Fibroblast of the aortic adventitia (primary cell): ENCODE data around the gene GRIA3. TPM values are rescaled to one million over a fixed set of nuclear protein-coding genes. Genes with fewer than 3 reads are reported as not detected.

Experiments
- DNase-seq: peaks from one replicate; pipeline ENCODE4 v3.0.0-alpha.2; 2010; ENCODE audit warnings: low read depth
- H3K4me3 ChIP-seq: 2 replicates; pipeline ENCODE4 v1.5.1; 2011; ENCODE audit warnings: low read depth, mild to moderate bottlenecking, control low read depth, low read length, moderate library complexity
- total RNA-seq: library from RNA; depleted of rRNA; stranded (reverse); fragments of >200 nt; gene quantifications from 2 replicates; pipeline ENCODE4 v1.2.3, GENCODE V29; 2012; ENCODE audit warnings: low replicate concordance
- TF ChIP-seq, protein P1 (sequence below): IDR thresholded peaks from 2 replicates; pipeline ENCODE4 v1.5.1; 2011; ENCODE audit warnings: mild to moderate bottlenecking, low read length, control low read depth, inconsistent platforms; ENCODE audit not compliant: insufficient read depth

Gene GRIA3
- total RNA-seq, 1 donor = 9.7 TPM

DNA sequence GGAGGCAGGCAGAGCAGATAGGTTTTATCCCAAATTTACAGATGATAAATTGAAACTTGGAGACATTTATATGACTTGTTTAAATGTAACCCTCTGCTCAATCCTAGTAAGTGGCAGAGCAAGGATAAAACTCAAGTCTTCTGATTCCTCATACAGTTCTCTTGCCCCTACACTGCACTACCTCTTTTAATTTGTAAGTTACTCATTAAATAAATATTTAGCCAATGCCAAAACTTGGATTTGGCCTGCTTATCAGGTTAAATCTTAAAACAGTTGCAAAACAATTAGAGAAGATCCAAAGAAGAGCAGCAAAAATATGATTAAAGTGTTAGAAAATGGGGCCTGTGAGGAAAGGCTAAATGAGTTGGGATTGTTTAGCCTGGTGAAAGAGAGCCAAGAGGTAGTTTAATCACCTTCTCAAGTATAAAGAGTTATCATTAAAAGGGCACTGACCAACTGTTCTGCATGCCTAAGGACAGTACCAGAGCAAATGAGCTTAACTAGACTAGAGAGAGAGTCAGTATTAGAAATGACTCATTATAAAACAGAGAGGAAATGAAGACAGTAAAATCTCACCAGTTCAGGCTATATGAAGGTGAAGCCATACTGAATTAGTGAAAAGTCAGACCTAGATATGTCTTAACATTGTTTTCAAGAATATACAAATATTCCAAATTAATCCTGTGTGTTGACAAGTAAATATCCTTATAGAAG is 146.3 kb downstream of the GRIA3 start:
- no peak overlapping the region for H3K4me3 ChIP-seq
- TF ChIP-seq, protein P1, sequence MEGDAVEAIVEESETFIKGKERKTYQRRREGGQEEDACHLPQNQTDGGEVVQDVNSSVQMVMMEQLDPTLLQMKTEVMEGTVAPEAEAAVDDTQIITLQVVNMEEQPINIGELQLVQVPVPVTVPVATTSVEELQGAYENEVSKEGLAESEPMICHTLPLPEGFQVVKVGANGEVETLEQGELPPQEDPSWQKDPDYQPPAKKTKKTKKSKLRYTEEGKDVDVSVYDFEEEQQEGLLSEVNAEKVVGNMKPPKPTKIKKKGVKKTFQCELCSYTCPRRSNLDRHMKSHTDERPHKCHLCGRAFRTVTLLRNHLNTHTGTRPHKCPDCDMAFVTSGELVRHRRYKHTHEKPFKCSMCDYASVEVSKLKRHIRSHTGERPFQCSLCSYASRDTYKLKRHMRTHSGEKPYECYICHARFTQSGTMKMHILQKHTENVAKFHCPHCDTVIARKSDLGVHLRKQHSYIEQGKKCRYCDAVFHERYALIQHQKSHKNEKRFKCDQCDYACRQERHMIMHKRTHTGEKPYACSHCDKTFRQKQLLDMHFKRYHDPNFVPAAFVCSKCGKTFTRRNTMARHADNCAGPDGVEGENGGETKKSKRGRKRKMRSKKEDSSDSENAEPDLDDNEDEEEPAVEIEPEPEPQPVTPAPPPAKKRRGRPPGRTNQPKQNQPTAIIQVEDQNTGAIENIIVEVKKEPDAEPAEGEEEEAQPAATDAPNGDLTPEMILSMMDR = no peak
- no peak for DNase-seq

DNA sequence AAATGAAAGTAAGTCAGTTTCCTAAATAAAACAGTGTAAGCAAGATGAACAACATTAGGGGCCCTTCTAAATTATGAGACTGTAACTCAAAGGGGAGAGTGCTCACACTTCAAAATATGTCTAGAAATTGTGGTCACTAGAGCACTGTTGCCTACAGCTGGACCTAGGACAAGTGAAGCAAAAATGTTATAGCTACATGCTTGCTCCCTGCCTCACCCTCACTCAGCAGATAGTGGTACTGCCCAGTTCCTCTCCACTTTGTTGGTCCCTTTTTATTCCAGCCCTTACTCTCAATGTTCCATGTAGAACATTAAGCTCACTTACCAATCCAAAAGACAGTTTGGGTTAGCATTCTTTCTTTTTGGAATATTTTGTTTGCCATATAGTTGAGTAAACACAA is 147.3 kb downstream of the GRIA3 start:
- TF ChIP-seq, protein P1 = no peak
- H3K4me3 ChIP-seq = no peak overlapping the region
- DNase-seq = no peak

- H3K4me3 ChIP-seq = no peak overlapping the region
- no peak for DNase-seq
- TF ChIP-seq, protein P1 = no peak
Observed at GRCh38 chrX:123331859-123332258, 147.8 kb downstream of the GRIA3 start.

DNA sequence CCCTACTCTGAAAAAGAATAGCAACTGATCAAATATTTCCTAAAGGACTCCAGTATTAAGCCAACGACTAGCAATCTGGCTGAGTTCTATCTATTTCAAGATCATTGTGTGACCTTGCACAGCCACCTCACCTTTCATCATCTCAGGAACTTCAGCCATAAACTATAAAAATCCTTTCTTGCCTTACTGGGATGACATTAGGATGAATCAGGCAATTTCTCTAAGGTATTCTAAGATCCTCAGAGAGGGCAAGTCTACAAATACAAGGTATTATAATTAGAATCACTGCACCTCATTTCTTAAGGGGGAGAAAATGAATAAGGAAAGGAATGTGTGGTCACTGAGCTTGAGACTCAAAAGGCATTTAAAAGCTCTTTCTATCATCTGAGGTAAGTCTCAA is 152.6 kb downstream of the GRIA3 start:
- TF ChIP-seq, protein P1 = no peak
- DNase-seq = no peak
- no peak overlapping the region for H3K4me3 ChIP-seq

GRCh38 chrX:123337886-123338639 is 154.0 kb downstream of the GRIA3 start:
- H3K4me3 ChIP-seq = no peak overlapping the region
- TF ChIP-seq, protein P1 = no peak
- DNase-seq = no peak

GRCh38 chrX:123339221-123339905 is 155.3 kb downstream of the GRIA3 start:
- peak; percentile 79 for DNase-seq
- TF ChIP-seq, protein P1 = no peak
- H3K4me3 ChIP-seq = no peak overlapping the region
